H9 (cell line): Measurements from ENCODE around the gene MRI1. TPM values are rescaled to one million over a fixed set of nuclear protein-coding genes. Genes with fewer than 3 reads are reported as not detected.
A peak's percentile ranks its signal among the peaks of the same experiment; 100 is the strongest.

Source experiments
- DNase-seq: peaks from one replicate; pipeline ENCODE4 v3.0.0-alpha.2; 2017
- H2AFZ ChIP-seq: one replicate; pipeline ENCODE4 v1.6.1; 2013; ENCODE audit warnings: mild to moderate bottlenecking, low read length, control low read depth, moderate library complexity
- H2AK5ac ChIP-seq: 2 replicates; pipeline ENCODE4 v1.6.1; 2013; ENCODE audit warnings: low read length, control low read depth, mixed read lengths; ENCODE audit not compliant: insufficient read length
- H2BK120ac ChIP-seq: one replicate; pipeline ENCODE4 v1.6.1; 2013; ENCODE audit warnings: low read depth, mild to moderate bottlenecking, low read length, control low read depth, inconsistent platforms; ENCODE audit not compliant: poor library complexity, severe bottlenecking
- H2BK12ac ChIP-seq: 2 replicates; pipeline ENCODE4 v1.6.1; 2013; ENCODE audit warnings: low read length, control low read depth, mixed read lengths, low read depth; ENCODE audit not compliant: insufficient read length
- H2BK15ac ChIP-seq: 2 replicates; pipeline ENCODE4 v1.6.1; 2013; ENCODE audit warnings: low read depth, low read length, control low read depth
- H2BK20ac ChIP-seq: one replicate; pipeline ENCODE4 v1.6.1; 2013; ENCODE audit warnings: low read depth, mild to moderate bottlenecking, low read length, control low read depth, inconsistent platforms; ENCODE audit not compliant: poor library complexity, severe bottlenecking
- H2BK5ac ChIP-seq: 2 replicates; pipeline ENCODE4 v1.6.1; 2013; ENCODE audit warnings: low read length, control low read depth, mixed read lengths; ENCODE audit not compliant: insufficient read length
- H3K14ac ChIP-seq: 2 replicates; pipeline ENCODE4 v1.6.1; 2013; ENCODE audit warnings: low read length, control low read depth; ENCODE audit not compliant: insufficient read depth
- H3K18ac ChIP-seq: 2 replicates; pipeline ENCODE4 v1.6.1; 2013; ENCODE audit warnings: low read depth, mild to moderate bottlenecking, mixed read lengths, low read length, control low read depth; ENCODE audit not compliant: insufficient read length
- H3K23ac ChIP-seq: 2 replicates; pipeline ENCODE4 v1.6.1; 2013; ENCODE audit warnings: low read length, control low read depth, mixed read lengths, low read depth; ENCODE audit not compliant: insufficient read length
- H3K23me2 ChIP-seq: 2 replicates; pipeline ENCODE4 v1.6.1; 2013; ENCODE audit warnings: low read depth, mild to moderate bottlenecking, mixed read lengths, low read length, control low read depth; ENCODE audit not compliant: insufficient read length, poor library complexity, severe bottlenecking
- H3K27ac ChIP-seq: 2 replicates; pipeline ENCODE4 v1.5.1; 2013; ENCODE audit warnings: low read length, control low read depth, mixed read lengths, low read depth; ENCODE audit not compliant: insufficient read length
- H3K27me3 ChIP-seq: 2 replicates; pipeline ENCODE4 v1.6.1; 2013; ENCODE audit warnings: low read length, control low read depth, inconsistent platforms; ENCODE audit not compliant: insufficient read depth
- H3K4ac ChIP-seq: 2 replicates; pipeline ENCODE4 v1.6.1; 2013; ENCODE audit warnings: low read depth, mild to moderate bottlenecking, control low read depth, inconsistent platforms, low read length, moderate library complexity
- H3K4me1 ChIP-seq: 2 replicates; pipeline ENCODE4 v1.6.1; 2013; ENCODE audit warnings: low read length, control low read depth, inconsistent platforms; ENCODE audit not compliant: insufficient read depth
- H3K4me2 ChIP-seq: 2 replicates; pipeline ENCODE4 v1.6.1; 2013; ENCODE audit warnings: low read length, control low read depth, mixed read lengths; ENCODE audit not compliant: insufficient read length, insufficient read depth
- H3K56ac ChIP-seq: 2 replicates; pipeline ENCODE4 v1.6.1; 2013; ENCODE audit warnings: low read depth, mild to moderate bottlenecking, mixed read lengths, low read length, control low read depth; ENCODE audit not compliant: insufficient read length
- H3K79me1 ChIP-seq: 2 replicates; pipeline ENCODE4 v1.6.1; 2013; ENCODE audit warnings: low read depth, mild to moderate bottlenecking, moderate library complexity, low read length, control low read depth, inconsistent platforms; ENCODE audit not compliant: insufficient read depth, poor library complexity, severe bottlenecking
- H3K79me2 ChIP-seq: 2 replicates; pipeline ENCODE4 v1.6.1; 2013; ENCODE audit warnings: low read length, control low read depth, inconsistent platforms; ENCODE audit not compliant: insufficient read depth
- H3K9ac ChIP-seq: 2 replicates; pipeline ENCODE4 v1.6.1; 2013; ENCODE audit warnings: low read length, control low read depth, mixed read lengths; ENCODE audit not compliant: insufficient read length; ENCODE audit errors: extremely low read depth
- H3K9me3 ChIP-seq: one replicate; pipeline ENCODE4 v1.6.1; 2013; ENCODE audit warnings: low read depth, low read length, inconsistent platforms; ENCODE audit not compliant: control insufficient read depth
- H3T11ph ChIP-seq: one replicate; pipeline ENCODE4 v1.6.1; 2013; ENCODE audit warnings: mild to moderate bottlenecking, low read length, control low read depth, inconsistent platforms
- H4K20me1 ChIP-seq: one replicate; pipeline ENCODE4 v1.6.1; 2013; ENCODE audit not compliant: control insufficient read depth, insufficient read length, insufficient read depth
- H4K5ac ChIP-seq: 2 replicates; pipeline ENCODE4 v1.6.1; 2013; ENCODE audit warnings: low read depth, mild to moderate bottlenecking, mixed read lengths, low read length, control low read depth; ENCODE audit not compliant: insufficient read length
- H4K8ac ChIP-seq: replicated peaks from 2 replicates; pipeline ENCODE4 v1.6.1; 2013; ENCODE audit warnings: low read length, control low read depth, mixed read lengths, low read depth; ENCODE audit not compliant: insufficient read length
- H4K91ac ChIP-seq: 2 replicates; pipeline ENCODE4 v1.6.1; 2013; ENCODE audit warnings: low read depth, mild to moderate bottlenecking, moderate library complexity, mixed read lengths, low read length, control low read depth; ENCODE audit not compliant: insufficient read length
- H3K27ac Mint-ChIP-seq, 3 experiments: 2 replicates in 2 of 3; 3 replicates in 1 of 3; pipeline ENCODE4 v1.8.0; 2020 to 2021; ENCODE audit warnings: mixed read lengths in 3 of 3, mild to moderate bottlenecking in 1 of 3, moderate library complexity in 1 of 3
- H3K27me3 Mint-ChIP-seq: 2 replicates; pipeline ENCODE4 v1.8.0; 2021; ENCODE audit warnings: low read depth, mild to moderate bottlenecking, moderate library complexity, mixed read lengths
- H3K36me3 Mint-ChIP-seq, 3 experiments: 2 replicates in 2 of 3; 3 replicates in 1 of 3; pipeline ENCODE4 v1.8.0; 2020 to 2021; ENCODE audit warnings: low read depth in 3 of 3, mixed read lengths in 3 of 3; ENCODE audit not compliant: insufficient read depth in 1 of 3
- H3K4me1 Mint-ChIP-seq, 2 experiments: 2 replicates each; pipeline ENCODE4 v1.8.0; 2020; ENCODE audit warnings: mixed read lengths in 2 of 2
- H3K4me3 Mint-ChIP-seq, 2 experiments: 2 replicates in 1 of 2; 3 replicates in 1 of 2; pipeline ENCODE4 v1.8.0; 2020 to 2021; ENCODE audit warnings: mild to moderate bottlenecking in 2 of 2, mixed read lengths in 2 of 2, moderate library complexity in 1 of 2
- H3K9me3 Mint-ChIP-seq, 2 experiments: 2 replicates in 1 of 2; 3 replicates in 1 of 2; pipeline ENCODE4 v1.8.0; 2020; ENCODE audit warnings: mild to moderate bottlenecking in 2 of 2, mixed read lengths in 2 of 2, moderate library complexity in 1 of 2
- WGBS: extraction: QIAGEN DNeasy Blood & Tissue Kit; methylation state at CpG from one replicate; pipeline ENCODE4 v1.1.7; 2013; ENCODE audit warnings: missing lambda C conversion rate, low lambda C conversion rate, mixed read lengths; ENCODE audit not compliant: insufficient read length; ENCODE audit errors: extremely low coverage; 5-methylcytosine and 5-hydroxymethylcytosine counted together
- total RNA-seq: library from RNA; stranded (reverse); gene quantifications from 2 replicates; pipeline ENCODE4 v1.2.1, GENCODE V29; 2021
- TF ChIP-seq, protein P1 (sequence below): fragments of 200-600 bp; sonication (generic); conservative IDR thresholded peaks from 3 replicates; pipeline ENCODE4 v1.8.0; 2021; ENCODE audit warnings: antibody characterized with exemption, mild to moderate bottlenecking

The MRI1 gene
- total RNA-seq, 1 experiment from 2014 or later, result 19.5 TPM

DNA sequence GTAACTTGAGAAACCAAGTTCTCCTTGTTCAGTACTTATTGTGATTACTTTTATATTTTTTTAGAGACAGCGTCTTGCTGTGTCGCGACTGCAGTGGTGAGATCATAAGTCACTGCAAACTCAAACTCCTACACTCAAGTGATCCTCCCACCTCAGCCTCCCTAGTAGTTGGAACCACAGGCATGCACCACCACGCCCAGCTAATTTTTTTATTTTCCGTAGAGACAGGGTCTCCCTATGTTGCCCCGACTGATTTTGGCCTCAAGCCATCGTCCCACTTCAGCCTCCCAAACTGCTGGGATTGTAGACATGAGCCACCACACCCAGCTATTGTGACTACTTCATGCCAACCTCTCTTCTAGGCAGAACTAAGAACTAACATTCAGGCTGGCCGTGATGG lies 18.2 kb downstream of the MRI1 start:
- H3K4ac ChIP-seq, result no peak overlapping the region
- peaks cover 7 to 20% of the 10 kb centered on the region in 2 experiments for H3K4me1 Mint-ChIP-seq
- no peak overlapping the region for H3K9ac ChIP-seq
- DNase-seq, result no peak
- no peak overlapping the region for H2BK20ac ChIP-seq
- H3K14ac ChIP-seq, result no peak overlapping the region
- no peaks in the 10 kb centered on the region for H3K4me1 ChIP-seq
- no peak overlapping the region for H4K8ac ChIP-seq
- H3K23me2 ChIP-seq, result no peaks in the 10 kb centered on the region
- H3K27ac ChIP-seq, result no peak overlapping the region
- no peak overlapping the region for H2BK15ac ChIP-seq
- no peaks in the 10 kb centered on the region for H3K79me2 ChIP-seq
- H3K56ac ChIP-seq, result no peak overlapping the region
- no peak overlapping the region for H3K18ac ChIP-seq
- H3K27me3 Mint-ChIP-seq, result peaks cover 1% of the 10 kb centered on the region; the same call in 1 of the 2 replicates
- H4K91ac ChIP-seq, result no peak overlapping the region
- 0 out of 7 replicates have a peak overlapping the region, but pooled peaks of 1 of the 3 experiments have one; percentile 32 for H3K27ac Mint-ChIP-seq
- H3K4me3 Mint-ChIP-seq, result no peak overlapping the region
- no peak overlapping the region for H2BK12ac ChIP-seq
- H4K20me1 ChIP-seq, result no peaks in the 10 kb centered on the region
- H4K5ac ChIP-seq, result no peak overlapping the region
- H3K23ac ChIP-seq, result no peak overlapping the region
- H3K9me3 Mint-ChIP-seq, result no peaks in the 10 kb centered on the region; a peak in 1 of 5 replicates
- no CpG with 5 or more reads among the region's 8 CpGs for WGBS
- no peaks in the 10 kb centered on the region for H3K79me1 ChIP-seq
- H3K4me2 ChIP-seq, result no peak overlapping the region
- H2AFZ ChIP-seq, result no peak overlapping the region
- no peak overlapping the region for H2BK120ac ChIP-seq
- no peaks in the 10 kb centered on the region for H3K27me3 ChIP-seq
- no peak overlapping the region for H2BK5ac ChIP-seq
- H3T11ph ChIP-seq, result no peak overlapping the region
- H3K36me3 Mint-ChIP-seq, result peaks cover 21 to 24% (median 24%) of the 10 kb centered on the region in 3 experiments
- H3K9me3 ChIP-seq, result no peaks in the 10 kb centered on the region
- TF ChIP-seq, protein P1, sequence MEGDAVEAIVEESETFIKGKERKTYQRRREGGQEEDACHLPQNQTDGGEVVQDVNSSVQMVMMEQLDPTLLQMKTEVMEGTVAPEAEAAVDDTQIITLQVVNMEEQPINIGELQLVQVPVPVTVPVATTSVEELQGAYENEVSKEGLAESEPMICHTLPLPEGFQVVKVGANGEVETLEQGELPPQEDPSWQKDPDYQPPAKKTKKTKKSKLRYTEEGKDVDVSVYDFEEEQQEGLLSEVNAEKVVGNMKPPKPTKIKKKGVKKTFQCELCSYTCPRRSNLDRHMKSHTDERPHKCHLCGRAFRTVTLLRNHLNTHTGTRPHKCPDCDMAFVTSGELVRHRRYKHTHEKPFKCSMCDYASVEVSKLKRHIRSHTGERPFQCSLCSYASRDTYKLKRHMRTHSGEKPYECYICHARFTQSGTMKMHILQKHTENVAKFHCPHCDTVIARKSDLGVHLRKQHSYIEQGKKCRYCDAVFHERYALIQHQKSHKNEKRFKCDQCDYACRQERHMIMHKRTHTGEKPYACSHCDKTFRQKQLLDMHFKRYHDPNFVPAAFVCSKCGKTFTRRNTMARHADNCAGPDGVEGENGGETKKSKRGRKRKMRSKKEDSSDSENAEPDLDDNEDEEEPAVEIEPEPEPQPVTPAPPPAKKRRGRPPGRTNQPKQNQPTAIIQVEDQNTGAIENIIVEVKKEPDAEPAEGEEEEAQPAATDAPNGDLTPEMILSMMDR, result no peak
- no peak overlapping the region for H2AK5ac ChIP-seq
